Activated CD8-positive, alpha-beta memory T cell treated with anti-CD3 and anti-CD28 coated beads, Interleukin-2, amount 50 U/mL, for 24 hours (primary cell): Measurements from ENCODE around the gene SLC22A12.
"Not testable (repeated sequence)": the region's sequence is repeated elsewhere in the genome, so short reads cannot be mapped to it uniquely, and the experiment has no call there.

Experiments
- DNase-seq: peaks from one replicate; pipeline ENCODE4 v3.0.0-alpha.2; 2020; ENCODE audit errors: extremely low read depth

The SLC22A12 gene

DNA sequence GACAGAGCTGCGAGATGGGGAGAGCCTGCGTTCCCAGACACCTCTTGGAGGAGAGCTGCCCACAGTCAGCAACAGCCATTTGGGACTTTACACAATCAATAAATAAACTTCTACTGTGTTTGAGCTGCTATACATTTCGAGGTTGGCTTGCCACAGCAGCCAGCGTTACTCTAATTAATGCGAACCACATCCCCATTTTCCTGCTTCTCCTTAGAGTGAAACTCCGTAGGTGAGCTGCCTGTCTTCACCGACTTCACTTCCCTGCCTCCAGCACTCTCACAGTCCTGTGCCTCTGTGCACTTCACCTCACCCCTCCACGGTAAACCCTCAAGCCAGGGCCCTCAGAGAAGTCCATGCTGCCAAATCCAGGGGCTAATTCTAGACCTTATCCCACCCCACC is 5.9 kb upstream of the SLC22A12 start:
- no peak for DNase-seq

DNA sequence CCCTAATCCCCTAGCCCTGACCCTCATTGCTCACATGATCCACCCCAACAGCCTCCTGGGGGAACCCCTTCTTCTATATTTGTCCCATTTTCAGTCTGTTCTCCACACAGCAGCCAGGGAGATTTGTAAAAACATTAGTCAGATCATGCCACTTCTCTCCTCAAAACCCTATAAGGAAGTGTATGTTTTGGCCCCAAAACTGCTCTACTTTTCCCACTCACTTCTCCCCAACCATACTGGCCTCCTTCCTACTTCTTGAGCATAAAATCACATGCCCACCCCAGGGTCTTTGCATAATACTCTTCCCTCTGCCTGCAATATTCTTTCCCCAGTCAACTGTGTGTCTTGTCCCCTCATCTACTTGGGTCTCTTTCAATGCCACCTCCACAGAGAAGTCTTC is 4.7 kb upstream of the SLC22A12 start:
- DNase-seq: no peak

- DNase-seq: no peak
These were observed 2.3 kb upstream of the SLC22A12 start for GRCh38 chr11:64588701-64589100.

DNA sequence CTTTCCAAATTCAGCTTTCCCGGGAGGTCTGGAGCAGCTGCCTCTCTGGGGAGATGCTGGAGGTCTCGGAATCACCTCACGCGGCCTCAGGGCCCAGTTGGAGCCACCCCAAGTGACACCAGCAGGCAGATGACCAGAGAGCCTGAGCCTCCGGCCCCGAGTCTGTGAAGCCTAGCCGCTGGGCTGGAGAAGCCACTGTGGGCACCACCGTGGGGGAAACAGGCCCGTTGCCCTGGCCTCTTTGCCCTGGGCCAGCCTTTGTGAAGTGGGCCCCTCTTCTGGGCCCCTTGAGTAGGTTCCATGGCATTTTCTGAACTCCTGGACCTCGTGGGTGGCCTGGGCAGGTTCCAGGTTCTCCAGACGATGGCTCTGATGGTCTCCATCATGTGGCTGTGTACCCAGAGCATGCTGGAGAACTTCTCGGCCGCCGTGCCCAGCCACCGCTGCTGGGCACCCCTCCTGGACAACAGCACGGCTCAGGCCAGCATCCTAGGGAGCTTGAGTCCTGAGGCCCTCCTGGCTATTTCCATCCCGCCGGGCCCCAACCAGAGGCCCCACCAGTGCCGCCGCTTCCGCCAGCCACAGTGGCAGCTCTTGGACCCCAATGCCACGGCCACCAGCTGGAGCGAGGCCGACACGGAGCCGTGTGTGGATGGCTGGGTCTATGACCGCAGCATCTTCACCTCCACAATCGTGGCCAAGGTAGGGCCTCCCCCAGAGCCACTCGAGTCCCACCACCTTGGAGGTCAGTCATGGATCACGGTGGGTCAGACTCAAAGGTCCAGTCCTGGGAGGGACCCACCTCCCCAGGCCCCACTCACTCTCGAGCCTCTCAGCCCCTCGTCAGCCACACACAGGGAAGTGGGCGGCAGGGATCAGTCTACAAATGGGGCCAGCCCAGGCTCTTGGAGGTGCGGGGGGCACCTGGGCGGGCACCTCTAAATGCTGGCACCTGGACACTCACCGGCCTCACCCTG is 525 bp downstream of the SLC22A12 start:
- DNase-seq: no peak

GRCh38 chr11:64592234-64592615 is 1.2 kb downstream of the SLC22A12 start:
- DNase-seq: no peak

DNA sequence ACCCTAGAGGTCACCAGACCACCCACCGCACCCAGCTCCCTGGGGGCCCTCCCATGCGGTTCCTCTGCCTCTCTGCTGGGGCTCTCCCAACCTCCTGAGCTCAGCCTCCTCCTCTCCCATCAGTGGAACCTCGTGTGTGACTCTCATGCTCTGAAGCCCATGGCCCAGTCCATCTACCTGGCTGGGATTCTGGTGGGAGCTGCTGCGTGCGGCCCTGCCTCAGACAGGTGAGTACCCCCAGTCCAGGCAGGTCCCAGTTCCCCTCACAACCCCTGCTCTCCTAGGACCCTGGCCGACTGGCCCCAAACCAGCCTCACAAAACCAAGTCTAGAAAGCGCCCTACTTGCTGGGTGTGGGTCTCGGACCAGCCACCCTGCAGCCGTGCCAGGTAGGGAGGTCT is 1.6 kb downstream of the SLC22A12 start:
- no peak for DNase-seq

DNA sequence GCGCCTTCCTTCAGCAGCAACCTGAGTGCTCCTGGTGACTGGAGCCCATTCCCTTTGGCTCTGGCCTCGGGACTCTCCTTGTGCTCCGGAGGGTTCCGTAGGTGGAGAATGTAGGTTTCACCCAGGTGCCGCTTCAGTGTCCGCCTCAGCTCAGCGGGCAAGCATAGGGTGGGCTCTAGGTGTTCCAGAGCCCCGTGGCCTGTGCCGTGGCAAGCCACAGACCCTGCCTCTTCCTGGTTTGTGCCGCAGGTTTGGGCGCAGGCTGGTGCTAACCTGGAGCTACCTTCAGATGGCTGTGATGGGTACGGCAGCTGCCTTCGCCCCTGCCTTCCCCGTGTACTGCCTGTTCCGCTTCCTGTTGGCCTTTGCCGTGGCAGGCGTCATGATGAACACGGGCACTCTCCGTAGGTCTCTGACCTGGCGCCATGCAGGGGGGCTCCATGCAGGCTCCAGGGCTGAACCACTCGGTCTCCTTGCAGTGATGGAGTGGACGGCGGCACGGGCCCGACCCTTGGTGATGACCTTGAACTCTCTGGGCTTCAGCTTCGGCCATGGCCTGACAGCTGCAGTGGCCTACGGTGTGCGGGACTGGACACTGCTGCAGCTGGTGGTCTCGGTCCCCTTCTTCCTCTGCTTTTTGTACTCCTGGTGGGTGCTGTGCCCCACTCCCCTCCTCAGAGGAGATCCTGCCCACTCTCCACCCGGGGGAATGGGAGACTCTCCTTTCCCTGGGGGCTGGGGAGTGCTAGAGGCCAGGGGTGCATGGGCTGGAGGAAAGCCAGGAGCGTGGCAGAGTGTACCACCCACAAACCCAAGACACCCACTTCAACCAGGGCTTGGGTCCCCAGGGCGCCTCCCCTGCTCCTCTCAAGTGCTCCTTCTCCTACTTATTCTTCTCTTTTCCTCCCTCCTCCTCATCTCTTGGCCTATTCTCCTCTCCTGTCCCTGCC is 2.4 kb downstream of the SLC22A12 start:
- DNase-seq: no peak

- DNase-seq: no peak
These were observed 3.3 kb downstream of the SLC22A12 start for GRCh38 chr11:64594159-64594939.

- DNase-seq: not testable (repeated sequence)
These were observed 4.9 kb downstream of the SLC22A12 start for GRCh38 chr11:64595922-64596321.

- DNase-seq: no peak
These were observed 6.7 kb downstream of the SLC22A12 start for GRCh38 chr11:64597671-64598101.

DNA sequence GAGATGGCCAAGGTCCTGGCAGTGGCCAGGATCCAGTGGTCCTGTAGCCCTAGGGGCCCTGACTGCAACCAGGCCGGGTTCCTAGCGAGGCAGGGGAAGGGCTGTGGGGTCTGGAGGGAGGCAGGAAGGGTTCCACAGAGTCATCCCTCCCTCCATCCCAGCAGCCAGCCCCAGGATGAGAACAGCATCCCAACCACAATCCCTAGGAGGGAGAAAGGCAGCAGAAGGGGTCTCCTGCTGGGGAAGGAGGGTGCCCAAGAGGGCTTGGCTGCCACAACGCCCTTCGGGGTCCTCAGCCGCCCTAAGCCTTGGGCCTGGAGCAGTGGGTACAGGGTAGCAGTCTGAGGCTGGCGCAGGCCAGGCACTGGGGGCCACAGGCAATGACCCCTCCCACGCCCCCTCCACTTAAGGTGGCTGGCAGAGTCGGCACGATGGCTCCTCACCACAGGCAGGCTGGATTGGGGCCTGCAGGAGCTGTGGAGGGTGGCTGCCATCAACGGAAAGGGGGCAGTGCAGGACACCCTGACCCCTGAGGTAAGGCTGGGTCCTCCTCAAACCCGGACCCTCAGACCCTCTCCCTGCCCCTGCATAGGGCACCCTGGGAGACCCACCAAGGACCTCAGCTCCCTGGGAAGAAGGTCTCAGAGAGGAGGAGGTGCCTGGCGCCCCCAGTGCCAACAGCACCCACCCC is 7.2 kb downstream of the SLC22A12 start:
- DNase-seq: no peak

DNA sequence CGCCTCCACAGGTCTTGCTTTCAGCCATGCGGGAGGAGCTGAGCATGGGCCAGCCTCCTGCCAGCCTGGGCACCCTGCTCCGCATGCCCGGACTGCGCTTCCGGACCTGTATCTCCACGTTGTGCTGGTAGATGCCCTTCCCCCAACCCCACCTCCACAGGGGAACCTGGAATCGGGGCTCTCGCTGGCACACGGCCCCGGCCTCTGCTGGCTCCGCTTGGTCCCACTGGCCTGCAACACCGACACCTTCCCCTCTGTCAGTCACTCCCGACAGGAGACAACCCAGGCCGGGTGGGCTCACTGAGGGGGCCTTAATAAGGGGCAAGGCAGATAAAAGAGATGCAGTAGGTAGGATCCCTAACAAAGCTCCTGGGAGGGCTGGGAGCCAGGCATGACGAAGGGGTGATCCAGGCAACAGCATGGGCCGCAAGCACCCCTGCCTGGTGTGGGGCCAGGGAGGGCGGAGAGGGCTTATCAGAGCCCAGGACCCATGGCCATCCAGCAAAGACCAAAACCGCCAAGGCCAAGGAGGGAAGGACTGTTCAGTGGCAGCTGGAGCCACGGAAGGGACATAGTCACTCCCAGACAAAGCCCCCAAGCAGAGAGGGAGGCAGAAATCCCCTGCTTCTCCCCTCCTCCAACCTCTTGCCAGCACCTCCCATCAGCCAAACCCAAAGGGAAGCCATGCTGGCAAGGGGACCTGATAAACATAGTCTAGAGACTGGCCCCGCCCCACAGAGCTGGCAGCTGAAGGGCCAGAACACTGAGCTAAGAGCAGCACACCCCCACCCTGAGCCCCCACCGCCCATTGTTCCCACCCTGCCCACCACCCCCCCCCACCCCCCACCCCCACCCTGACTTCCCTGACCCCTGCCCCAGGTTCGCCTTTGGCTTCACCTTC is 8.0 kb downstream of the SLC22A12 start:
- DNase-seq: no peak

GRCh38 chr11:64599698-64600211 is 8.7 kb downstream of the SLC22A12 start:
- no peak for DNase-seq

GRCh38 chr11:64600281-64600992 is 9.4 kb downstream of the SLC22A12 start:
- no peak for DNase-seq

GRCh38 chr11:64601605-64602465 is 10.8 kb downstream of the SLC22A12 start:
- DNase-seq: no peak

GRCh38 chr11:64602466-64603070 is 11.5 kb downstream of the SLC22A12 start:
- no peak for DNase-seq

DNA sequence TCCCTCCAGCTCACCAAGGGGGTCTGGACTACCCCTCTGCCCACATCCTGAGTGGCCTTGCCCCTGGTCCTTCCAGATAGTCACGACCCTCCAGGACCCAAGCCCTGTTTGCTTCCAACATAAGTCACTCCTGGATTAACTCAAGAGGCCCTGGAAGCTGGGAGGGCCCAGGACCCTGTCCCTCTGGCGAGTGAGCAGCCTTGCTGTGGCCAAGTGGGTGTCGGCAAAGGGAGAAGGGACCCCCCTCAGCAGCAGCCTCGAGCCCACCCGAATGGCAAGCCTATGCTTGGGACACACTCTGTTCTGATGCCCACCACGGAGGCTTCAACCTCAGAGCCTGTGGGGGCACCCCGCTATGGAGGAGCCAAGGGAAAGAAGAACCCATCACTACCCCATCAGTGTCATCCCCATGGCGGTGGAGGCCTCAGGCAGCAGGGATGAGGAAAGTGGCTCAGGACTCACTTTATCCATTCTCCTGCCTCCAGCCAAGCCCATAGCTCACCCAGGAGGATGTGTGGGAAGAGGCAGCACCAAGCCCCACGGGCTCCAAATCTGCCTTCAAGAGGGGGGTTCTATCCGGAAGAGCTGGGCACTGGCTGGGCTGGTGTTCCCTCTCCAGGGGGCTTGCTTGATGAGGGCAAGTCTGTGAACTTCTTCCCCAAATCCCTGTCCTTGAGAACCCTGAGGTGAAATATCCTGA is 12.5 kb downstream of the SLC22A12 start:
- no peak for DNase-seq
